Type B pancreatic cell (in vitro differentiated cells): ENCODE results near the gene NOP9. TPM values are rescaled to one million over a fixed set of nuclear protein-coding genes. Genes with fewer than 3 reads are reported as not detected.
"Not testable (repeated sequence)": the region's sequence is repeated elsewhere in the genome, so short reads cannot be mapped to it uniquely, and the experiment has no call there.

Source experiments
- DNase-seq: peaks from one replicate; pipeline ENCODE4 v3.0.0; 2021; ENCODE audit warnings: mixed read lengths; ENCODE audit not compliant: unreplicated experiment; ENCODE audit errors: extremely low spot score
- H3K27ac Mint-ChIP-seq: 2 replicates; pipeline ENCODE4 v1.8.0; 2021; ENCODE audit warnings: mild to moderate bottlenecking, mixed read lengths
- H3K27me3 Mint-ChIP-seq: 2 replicates; pipeline ENCODE4 v1.8.0; 2021; ENCODE audit warnings: mixed read lengths
- H3K36me3 Mint-ChIP-seq: 2 replicates; pipeline ENCODE4 v1.8.0; 2021; ENCODE audit warnings: mixed read lengths
- H3K4me1 Mint-ChIP-seq: one replicate; pipeline ENCODE4 v1.8.0; 2021; ENCODE audit warnings: mixed read lengths; ENCODE audit not compliant: unreplicated experiment
- H3K4me3 Mint-ChIP-seq: 2 replicates; pipeline ENCODE4 v1.8.0; 2021; ENCODE audit warnings: mild to moderate bottlenecking, mixed read lengths
- H3K9me3 Mint-ChIP-seq: 2 replicates; pipeline ENCODE4 v1.8.0; 2021; ENCODE audit warnings: mixed read lengths
- total RNA-seq: library from RNA; stranded (reverse); gene quantifications from 2 replicates; pipeline ENCODE4 v1.2.1, GENCODE V29; 2021; ENCODE audit warnings: low replicate concordance
- TF ChIP-seq, protein P1 (sequence below): fragments of 200-600 bp; sonication (generic); conservative IDR thresholded peaks from 2 replicates; pipeline ENCODE4 v1.5.0; 2021; ENCODE audit warnings: antibody characterized with exemption, mild to moderate bottlenecking

Gene NOP9
- total RNA-seq, 1 donor from 2014 or later, result 33.9 TPM

DNA sequence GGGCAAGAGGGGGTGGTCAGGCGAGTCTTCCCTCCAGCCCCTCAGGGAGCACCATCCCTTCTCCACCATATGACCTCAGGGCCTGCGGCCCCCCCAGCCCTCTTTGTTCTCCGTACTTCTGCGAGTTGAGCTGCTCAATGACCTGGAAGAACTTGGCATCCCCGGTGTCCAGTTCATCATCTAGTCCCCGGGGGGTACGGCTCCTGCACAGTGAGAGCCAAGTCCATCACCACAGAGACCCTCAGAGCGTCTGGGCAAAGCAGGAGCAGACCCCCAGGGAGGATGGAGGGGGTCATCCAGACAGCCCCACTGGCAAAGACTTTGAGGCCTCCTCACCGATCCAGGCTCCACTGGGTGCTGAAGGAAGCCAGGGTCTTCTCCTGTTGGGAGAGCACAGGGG is 26.3 kb downstream of the NOP9 start:
- Mint-ChIP-seq H3K4me1 (peaks cover 4% of the 10 kb centered on the region), H3K36me3 (no peaks in the 10 kb centered on the region), H3K9me3 (no peaks in the 10 kb centered on the region), H3K4me3 (no peak overlapping the region), H3K27me3 (peaks cover 31% of the 10 kb centered on the region), H3K27ac (no peak overlapping the region)
- DNase-seq, result no peak
- TF ChIP-seq, protein P1, sequence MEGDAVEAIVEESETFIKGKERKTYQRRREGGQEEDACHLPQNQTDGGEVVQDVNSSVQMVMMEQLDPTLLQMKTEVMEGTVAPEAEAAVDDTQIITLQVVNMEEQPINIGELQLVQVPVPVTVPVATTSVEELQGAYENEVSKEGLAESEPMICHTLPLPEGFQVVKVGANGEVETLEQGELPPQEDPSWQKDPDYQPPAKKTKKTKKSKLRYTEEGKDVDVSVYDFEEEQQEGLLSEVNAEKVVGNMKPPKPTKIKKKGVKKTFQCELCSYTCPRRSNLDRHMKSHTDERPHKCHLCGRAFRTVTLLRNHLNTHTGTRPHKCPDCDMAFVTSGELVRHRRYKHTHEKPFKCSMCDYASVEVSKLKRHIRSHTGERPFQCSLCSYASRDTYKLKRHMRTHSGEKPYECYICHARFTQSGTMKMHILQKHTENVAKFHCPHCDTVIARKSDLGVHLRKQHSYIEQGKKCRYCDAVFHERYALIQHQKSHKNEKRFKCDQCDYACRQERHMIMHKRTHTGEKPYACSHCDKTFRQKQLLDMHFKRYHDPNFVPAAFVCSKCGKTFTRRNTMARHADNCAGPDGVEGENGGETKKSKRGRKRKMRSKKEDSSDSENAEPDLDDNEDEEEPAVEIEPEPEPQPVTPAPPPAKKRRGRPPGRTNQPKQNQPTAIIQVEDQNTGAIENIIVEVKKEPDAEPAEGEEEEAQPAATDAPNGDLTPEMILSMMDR, result no peak

DNA sequence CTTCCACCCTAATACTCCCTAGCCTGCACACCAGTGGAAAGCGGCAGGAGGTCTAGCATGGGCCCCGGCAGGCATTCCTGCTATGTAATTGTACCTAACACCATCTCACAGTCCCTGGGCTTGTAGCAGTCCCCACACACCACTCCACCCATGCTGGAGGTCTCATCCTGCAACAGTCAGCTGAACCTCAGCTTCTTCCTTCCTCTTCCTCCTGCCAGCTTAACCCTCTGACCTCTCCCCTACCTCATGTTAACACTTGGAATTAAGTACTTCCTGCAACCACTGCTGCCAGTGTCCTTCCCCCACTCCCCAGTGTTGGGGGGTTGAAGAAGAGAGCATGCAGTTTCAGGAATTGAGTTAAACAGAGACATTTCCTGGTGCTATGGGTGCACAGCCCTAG is 27.7 kb downstream of the NOP9 start:
- H3K4me3 Mint-ChIP-seq, result no peak overlapping the region
- H3K27ac Mint-ChIP-seq, result no peak overlapping the region
- TF ChIP-seq, protein P1, result no peak
- no peaks in the 10 kb centered on the region for H3K36me3 Mint-ChIP-seq
- peaks cover 8% of the 10 kb centered on the region for H3K4me1 Mint-ChIP-seq
- no peak for DNase-seq
- no peaks in the 10 kb centered on the region for H3K9me3 Mint-ChIP-seq
- H3K27me3 Mint-ChIP-seq, result peaks cover 34% of the 10 kb centered on the region

DNA sequence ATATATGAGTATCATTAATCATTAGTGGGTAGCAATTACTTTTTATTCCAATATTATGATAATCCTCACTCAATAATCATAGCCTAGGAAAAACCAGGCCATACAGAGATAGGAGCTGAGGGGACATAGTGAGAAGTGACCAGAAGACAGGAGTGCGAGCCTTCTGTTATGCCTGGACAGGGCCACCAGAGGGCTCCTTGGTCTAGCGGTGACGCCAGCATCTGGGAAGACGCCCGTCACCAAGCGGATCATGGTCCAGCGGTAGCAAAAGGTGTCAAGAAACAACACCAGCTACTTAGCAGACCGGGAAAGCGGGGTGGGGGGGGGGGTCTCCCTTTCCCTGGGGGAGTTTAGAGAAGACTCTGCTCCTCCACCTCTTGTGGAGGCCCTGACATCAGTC is 28.3 kb downstream of the NOP9 start:
- H3K36me3 Mint-ChIP-seq, H3K4me3 Mint-ChIP-seq, DNase-seq, H3K27ac Mint-ChIP-seq, H3K9me3 Mint-ChIP-seq: not testable (repeated sequence)
- Mint-ChIP-seq H3K4me1 (peaks cover 13% of the 10 kb centered on the region), H3K27me3 (peaks cover 36% of the 10 kb centered on the region)
- TF ChIP-seq, protein P1, result peak; percentile 77

DNA sequence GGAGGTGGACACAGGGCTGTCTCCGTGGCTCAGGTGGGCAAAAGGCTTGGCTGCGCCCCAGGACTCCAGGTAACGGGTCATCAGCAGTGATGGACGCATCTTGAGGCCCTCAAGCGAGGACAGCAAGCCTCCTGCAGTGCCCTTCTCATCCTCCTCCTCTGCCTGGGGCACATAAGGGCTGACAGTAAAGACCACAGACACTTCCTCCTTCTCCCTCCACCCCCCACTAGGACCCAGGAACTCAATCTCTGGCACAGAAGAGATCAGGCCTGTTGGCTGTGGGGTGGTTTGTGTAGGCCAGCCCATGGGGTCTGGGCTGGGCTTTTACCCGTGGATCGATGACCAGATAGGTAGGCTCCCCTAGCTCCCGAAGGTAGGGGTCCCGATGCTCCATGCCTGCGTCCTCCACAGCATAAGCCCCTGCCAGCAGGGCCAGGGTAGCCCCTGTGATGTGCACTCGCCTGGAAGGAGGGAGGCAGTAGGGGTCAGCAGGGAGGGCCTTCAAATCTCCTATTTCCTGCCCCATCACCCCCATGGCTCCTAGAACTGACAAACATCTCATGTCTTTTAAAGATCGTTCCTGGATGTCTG is 29.5 kb downstream of the NOP9 start:
- TF ChIP-seq, protein P1, result no peak
- peaks cover 42% of the 10 kb centered on the region for H3K27me3 Mint-ChIP-seq
- no peaks in the 10 kb centered on the region for H3K36me3 Mint-ChIP-seq
- no peak overlapping the region for H3K27ac Mint-ChIP-seq
- peaks cover 13% of the 10 kb centered on the region for H3K4me1 Mint-ChIP-seq
- no peak overlapping the region for H3K4me3 Mint-ChIP-seq
- DNase-seq, result no peak
- no peaks in the 10 kb centered on the region for H3K9me3 Mint-ChIP-seq

DNA sequence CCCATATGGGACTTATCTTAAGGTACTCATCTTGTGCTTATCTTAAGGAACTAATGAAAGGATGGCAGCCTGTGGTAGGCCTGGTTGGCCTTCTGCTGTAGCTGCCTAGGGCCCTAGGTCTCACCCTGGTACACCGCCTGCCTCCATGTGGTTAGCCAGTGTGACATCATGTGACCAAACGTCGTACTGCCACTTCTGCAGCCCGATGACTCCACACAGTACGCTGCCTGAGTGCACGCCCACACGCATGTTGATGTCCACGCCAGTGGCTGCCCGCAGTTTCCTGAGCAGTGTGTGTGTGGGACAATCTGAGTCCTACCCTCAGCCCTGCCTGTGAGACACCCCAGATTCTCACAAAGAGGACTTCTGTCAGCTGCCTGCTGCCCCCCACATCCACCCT is 30.1 kb downstream of the NOP9 start:
- Mint-ChIP-seq H3K27me3 (peaks cover 46% of the 10 kb centered on the region), H3K27ac (no peak overlapping the region), H3K4me3 (no peak overlapping the region), H3K9me3 (no peaks in the 10 kb centered on the region), H3K36me3 (no peaks in the 10 kb centered on the region), H3K4me1 (peaks cover 13% of the 10 kb centered on the region)
- TF ChIP-seq, protein P1, result no peak
- DNase-seq, result no peak
